HCEC 1CT (cell line): ENCODE measurements around the gene RAB3IL1.

Experiments
- DNase-seq: peaks from one replicate; pipeline ENCODE4 v3.0.0-alpha.2; 2017

The RAB3IL1 gene

GRCh38 chr11:61903845-61904244 is 13.5 kb downstream of the RAB3IL1 start:
- no peak for DNase-seq

GRCh38 chr11:61902313-61902712 is 15.1 kb downstream of the RAB3IL1 start:
- DNase-seq, result no peak

- no peak for DNase-seq
These were observed 16.0 kb downstream of the RAB3IL1 start for GRCh38 chr11:61901397-61901796.

- DNase-seq, result no peak
These were observed 17.1 kb downstream of the RAB3IL1 start for GRCh38 chr11:61900251-61900650.

- DNase-seq, result peak; percentile 51
These were observed 18.1 kb downstream of the RAB3IL1 start for GRCh38 chr11:61899146-61899841.

GRCh38 chr11:61898247-61898582 is 19.2 kb downstream of the RAB3IL1 start:
- DNase-seq, result no peak

- DNase-seq, result peak; percentile 29
These were observed 19.7 kb downstream of the RAB3IL1 start for GRCh38 chr11:61897387-61898246.

GRCh38 chr11:61896665-61897386 is 20.5 kb downstream of the RAB3IL1 start:
- DNase-seq, result no peak

GRCh38 chr11:61895718-61896059 is 21.7 kb downstream of the RAB3IL1 start:
- DNase-seq, result no peak

GRCh38 chr11:61895046-61895717 is 22.2 kb downstream of the RAB3IL1 start:
- DNase-seq, result no peak

GRCh38 chr11:61893981-61894380 is 23.4 kb downstream of the RAB3IL1 start:
- peak; percentile 85 for DNase-seq

GRCh38 chr11:61892085-61892370 is 25.3 kb downstream of the RAB3IL1 start:
- no peak for DNase-seq

GRCh38 chr11:61891331-61892084 is 25.9 kb downstream of the RAB3IL1 start, which contains the start of gene FADS3:
Gene FADS3, minus strand, starts transcription at chr11:61891545. Its CDS starts 164 bp downstream, at chr11:61891381.
- peak; percentile 70 for DNase-seq

GRCh38 chr11:61890529-61891330 is 26.6 kb downstream of the RAB3IL1 start:
- DNase-seq, result peak; percentile 63

GRCh38 chr11:61889831-61890230 is 27.5 kb downstream of the RAB3IL1 start:
- no peak for DNase-seq

- no peak for DNase-seq
These were observed 28.8 kb downstream of the RAB3IL1 start for GRCh38 chr11:61888590-61888989.

- peak; percentile 91 for DNase-seq
These were observed 29.4 kb downstream of the RAB3IL1 start for GRCh38 chr11:61887839-61888494.

- DNase-seq, result no peak
These were observed 30.7 kb downstream of the RAB3IL1 start for GRCh38 chr11:61886643-61887042.

GRCh38 chr11:61885784-61886580 is 31.4 kb downstream of the RAB3IL1 start:
- DNase-seq, result no peak

- DNase-seq, result no peak
These were observed 32.1 kb downstream of the RAB3IL1 start for GRCh38 chr11:61885166-61885778.
